GM12878 (cell line): ENCODE measurements around the gene LTBP2.

Experiments
- BHLHE40 ChIP-seq, 2 experiments: fragments of 450-650 bp in 1 of 2; IDR thresholded peaks; 2 replicates each; pipeline ENCODE4 v1.6.1; 2011 to 2017; ENCODE audit warnings: low read depth in 2 of 2, borderline replicate concordance in 1 of 2, improper control_type of control experiment in 1 of 2, low read length in 1 of 2, mild to moderate bottlenecking in 1 of 2
- NBN ChIP-seq: fragments of 450-650 bp; IDR thresholded peaks from 2 replicates; pipeline ENCODE4 v1.6.1; 2016
- TAF1 ChIP-seq: IDR thresholded peaks from 2 replicates; pipeline ENCODE4 v1.6.1; 2011; ENCODE audit warnings: mild to moderate bottlenecking, low read depth, low read length, borderline replicate concordance
- TF ChIP-seq, protein P1 (sequence below), 3 experiments: IDR thresholded peaks in 2 of 3; conservative IDR thresholded peaks in 1 of 3; 2 replicates each; pipeline ENCODE4 v1.5.1; 2011; ENCODE audit warnings: low read depth in 3 of 3, low read length in 3 of 3, mild to moderate bottlenecking in 3 of 3, control low read depth in 2 of 3, moderate library complexity in 2 of 3, inconsistent platforms in 1 of 3, mixed read lengths in 1 of 3; ENCODE audit not compliant: control insufficient read depth in 2 of 3, insufficient read depth in 1 of 3; ENCODE audit errors: extremely low read depth in 1 of 3
- TF ChIP-seq, protein P2 (sequence below): fragments of 450-650 bp; IDR thresholded peaks from 2 replicates; pipeline ENCODE4 v1.6.1; 2014; ENCODE audit warnings: mild to moderate bottlenecking

DNA sequence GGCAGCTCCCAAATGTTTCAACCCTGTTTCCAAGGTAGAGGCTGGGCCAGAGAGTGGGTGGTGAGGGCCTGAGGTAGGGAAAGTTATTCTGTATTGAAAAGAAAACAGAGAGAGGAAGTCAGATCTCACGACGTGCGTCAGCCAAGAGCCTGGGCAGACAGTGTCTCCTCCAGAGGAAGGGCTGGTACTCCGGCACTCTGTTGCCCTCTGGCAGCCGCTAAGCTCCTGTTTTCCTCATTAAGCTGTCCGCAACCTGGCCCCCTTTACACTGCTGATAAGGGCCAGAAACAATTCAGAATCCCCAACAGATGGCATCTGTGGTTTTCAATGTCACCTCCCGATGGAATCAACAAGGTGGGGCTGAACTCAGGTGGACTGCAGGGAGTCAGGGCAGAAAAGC is 26.0 kb upstream of the LTBP2 start:
- TF ChIP-seq, protein P1, sequence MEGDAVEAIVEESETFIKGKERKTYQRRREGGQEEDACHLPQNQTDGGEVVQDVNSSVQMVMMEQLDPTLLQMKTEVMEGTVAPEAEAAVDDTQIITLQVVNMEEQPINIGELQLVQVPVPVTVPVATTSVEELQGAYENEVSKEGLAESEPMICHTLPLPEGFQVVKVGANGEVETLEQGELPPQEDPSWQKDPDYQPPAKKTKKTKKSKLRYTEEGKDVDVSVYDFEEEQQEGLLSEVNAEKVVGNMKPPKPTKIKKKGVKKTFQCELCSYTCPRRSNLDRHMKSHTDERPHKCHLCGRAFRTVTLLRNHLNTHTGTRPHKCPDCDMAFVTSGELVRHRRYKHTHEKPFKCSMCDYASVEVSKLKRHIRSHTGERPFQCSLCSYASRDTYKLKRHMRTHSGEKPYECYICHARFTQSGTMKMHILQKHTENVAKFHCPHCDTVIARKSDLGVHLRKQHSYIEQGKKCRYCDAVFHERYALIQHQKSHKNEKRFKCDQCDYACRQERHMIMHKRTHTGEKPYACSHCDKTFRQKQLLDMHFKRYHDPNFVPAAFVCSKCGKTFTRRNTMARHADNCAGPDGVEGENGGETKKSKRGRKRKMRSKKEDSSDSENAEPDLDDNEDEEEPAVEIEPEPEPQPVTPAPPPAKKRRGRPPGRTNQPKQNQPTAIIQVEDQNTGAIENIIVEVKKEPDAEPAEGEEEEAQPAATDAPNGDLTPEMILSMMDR (IDR thresholded peaks at IDR 0.05 in 2 of 3, conservative IDR thresholded peaks at IDR 0.05 in 1 of 3; ENCODE audit: control insufficient read depth in 2 of 3, extremely low read depth in 1 of 3, insufficient read depth in 1 of 3, low read depth in 3 of 3, low read length in 3 of 3), result no peak
- TF ChIP-seq BHLHE40 (IDR thresholded peaks at IDR 0.05; ENCODE audit: borderline replicate concordance in 1 of 2, low read depth in 2 of 2, low read length in 1 of 2) (no peak), TAF1 (no peak), NBN (no peak)
- TF ChIP-seq, protein P2, sequence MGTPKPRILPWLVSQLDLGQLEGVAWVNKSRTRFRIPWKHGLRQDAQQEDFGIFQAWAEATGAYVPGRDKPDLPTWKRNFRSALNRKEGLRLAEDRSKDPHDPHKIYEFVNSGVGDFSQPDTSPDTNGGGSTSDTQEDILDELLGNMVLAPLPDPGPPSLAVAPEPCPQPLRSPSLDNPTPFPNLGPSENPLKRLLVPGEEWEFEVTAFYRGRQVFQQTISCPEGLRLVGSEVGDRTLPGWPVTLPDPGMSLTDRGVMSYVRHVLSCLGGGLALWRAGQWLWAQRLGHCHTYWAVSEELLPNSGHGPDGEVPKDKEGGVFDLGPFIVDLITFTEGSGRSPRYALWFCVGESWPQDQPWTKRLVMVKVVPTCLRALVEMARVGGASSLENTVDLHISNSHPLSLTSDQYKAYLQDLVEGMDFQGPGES, result no peak
